Panc1 (cell line): ENCODE measurements around the gene AP5S1. TPM values are rescaled to one million over a fixed set of nuclear protein-coding genes. Genes with fewer than 3 reads are reported as not detected.

Experiments
- ATAC-seq: fragments of 200-7000 bp; cut with Tn5 transposase; 2 replicates; pipeline ENCODE4 v1.9.1; 2020; ENCODE audit warnings: mild to moderate bottlenecking, moderate library complexity
- BruUV-seq: library from RNA; stranded (reverse); fragments of 400-500 nt; replicated peaks from 2 replicates; lab custom pipeline; 2021; lab: Mats Ljungman, UMichigan
- CTCF ChIA-PET: fragments of 300-600 bp; sonication (Branson Sonifier 250); formaldehyde crosslinking; loops from one replicate; lab custom pipeline; 2022; ENCODE audit warnings: antibody characterized with exemption; lab: Charles Lee
- POLR2A ChIA-PET: fragments of 300-600 bp; sonication (Branson Sonifier 250); formaldehyde crosslinking; loops from one replicate; lab custom pipeline; 2022; ENCODE audit warnings: antibody characterized with exemption; lab: Charles Lee
- DNase-seq: peaks from one replicate; pipeline ENCODE4 v3.0.0-alpha.2; 2010; ENCODE audit warnings: low read depth, low spot score
- H3K27ac ChIP-seq: 2 replicates; pipeline ENCODE4 v1.5.1; 2011; ENCODE audit warnings: mild to moderate bottlenecking, low read length, inconsistent platforms
- H3K27me3 ChIP-seq: fragments of 200-500 bp; sonication (Bioruptor generic); 2 replicates; pipeline ENCODE4 v1.6.0; 2014; ENCODE audit warnings: low read length, inconsistent platforms; ENCODE audit not compliant: control insufficient read depth, insufficient read depth
- H3K36me3 ChIP-seq: fragments of 200-500 bp; sonication (Bioruptor generic); 2 replicates; pipeline ENCODE4 v1.5.1; 2014; ENCODE audit warnings: inconsistent platforms, mild to moderate bottlenecking, low read length, moderate library complexity; ENCODE audit not compliant: control insufficient read depth, insufficient read depth
- H3K4me1 ChIP-seq: 2 replicates; pipeline ENCODE4 v1.5.1; 2011; ENCODE audit warnings: inconsistent platforms, mild to moderate bottlenecking, low read length, moderate library complexity; ENCODE audit not compliant: control insufficient read depth, insufficient read depth
- H3K4me3 ChIP-seq, 2 experiments: 2 replicates each; pipeline ENCODE4 v1.5.1; 2011 to 2012; ENCODE audit warnings: low read depth in 2 of 2, low read length in 2 of 2, mild to moderate bottlenecking in 2 of 2, inconsistent platforms in 1 of 2, moderate library complexity in 1 of 2
- H3K9me3 ChIP-seq: fragments of 200-500 bp; sonication (Bioruptor generic); 2 replicates; pipeline ENCODE4 v1.5.1; 2014; ENCODE audit warnings: low read depth, mild to moderate bottlenecking, inconsistent platforms, low read length, moderate library complexity; ENCODE audit not compliant: control insufficient read depth, insufficient read depth
- CTCF ChIP-seq: fragments of 450-650 bp; IDR thresholded peaks from 2 replicates; pipeline ENCODE4 v1.5.1; 2017; ENCODE audit warnings: mild to moderate bottlenecking
- POLR2AphosphoS5 ChIP-seq: IDR thresholded peaks from 2 replicates; pipeline ENCODE4 v1.6.1; 2012; ENCODE audit warnings: mild to moderate bottlenecking, low read depth, low read length, moderate library complexity
- REST ChIP-seq, 2 experiments: IDR thresholded peaks; 2 replicates each; pipeline ENCODE4 v1.6.1; 2011 to 2012; ENCODE audit warnings: low read depth in 2 of 2, control low read depth in 1 of 2, low read length in 1 of 2, mild to moderate bottlenecking in 1 of 2, moderate library complexity in 1 of 2; ENCODE audit not compliant: insufficient read depth in 1 of 2
- SIN3A ChIP-seq: IDR thresholded peaks from 2 replicates; pipeline ENCODE4 v1.6.1; 2012; ENCODE audit warnings: low read depth, mild to moderate bottlenecking, low read length, moderate library complexity, borderline replicate concordance; ENCODE audit not compliant: insufficient read depth
- TCF7L2 ChIP-seq: IDR thresholded peaks from 2 replicates; pipeline ENCODE4 v1.6.1; 2011; ENCODE audit warnings: mild to moderate bottlenecking, low read depth, low read length, inconsistent platforms
- in situ Hi-C: cut with HindIII; loops from 2 replicates; pipeline ENCODE4 v1.10.0; 2016; ENCODE audit warnings: low sequenced_read_pairs, low pct_unique_long_range_greater_than_20kb
- intact Hi-C: fragments of 100-400 bp; cut with micrococcal nuclease; formaldehyde crosslinking; loops from one replicate; pipeline ENCODE4 v1.10.0; 2022; ENCODE audit not compliant: unreplicated experiment
- total RNA-seq: library from RNA; stranded (reverse); gene quantifications from one replicate; pipeline ENCODE4 v1.2.1, GENCODE V29; 2021; ENCODE audit not compliant: unreplicated experiment

Gene AP5S1
- total RNA-seq, 1 experiment from 2014 or later, result 23.1 TPM

- in situ Hi-C loops (no loop called here), intact Hi-C loops (no loop called here)
- BruUV-seq, result no TSS peak
- ATAC-seq, result no peak
- H3K27me3 ChIP-seq, result no peaks in the 10 kb centered on the region
- DNase-seq, result no peak
- no peaks in the 10 kb centered on the region for H3K4me1 ChIP-seq
- POLR2A ChIA-PET, result interaction anchor here (0.6 kb wide), 1 partner anchor 33 kb away, joined by 3 read pairs; no protein-coding TSS in a partner anchor
- TF ChIP-seq CTCF, result no peak
- no peak for TF ChIP-seq SIN3A
- no peak for TF ChIP-seq POLR2AphosphoS5
- no peak overlapping the region for H3K4me3 ChIP-seq
- peaks cover 2% of the 10 kb centered on the region; the same call in 1 of the 2 replicates for H3K9me3 ChIP-seq
- H3K27ac ChIP-seq, result no peak overlapping the region
- CTCF ChIA-PET, result no interaction called here
- peaks cover 4% of the 10 kb centered on the region; the same call in 1 of the 2 replicates for H3K36me3 ChIP-seq
Observed at GRCh38 chr20:3865152-3865886, 45.0 kb downstream of the AP5S1 start.

GRCh38 chr20:3865887-3866407 is 45.6 kb downstream of the AP5S1 start:
- Histone ChIP-seq H3K27ac (no peak overlapping the region), H3K27me3 (no peaks in the 10 kb centered on the region), H3K4me3 (no peak overlapping the region), H3K9me3 (peaks cover 2% of the 10 kb centered on the region; the same call in 1 of the 2 replicates), H3K36me3 (peaks cover 4% of the 10 kb centered on the region; the same call in 1 of the 2 replicates), H3K4me1 (no peaks in the 10 kb centered on the region)
- intact Hi-C loops, result no loop called here
- POLR2A ChIA-PET, result interaction anchor here (0.6 kb wide), 2 partner anchors 31 to 33 kb away, joined by 3 to 4 read pairs; no protein-coding TSS in a partner anchor
- TF ChIP-seq SIN3A (no peak), CTCF (no peak), POLR2AphosphoS5 (no peak), TCF7L2 (no peak), REST (IDR thresholded peaks at IDR 0.05; ENCODE audit: insufficient read depth in 1 of 2, low read depth in 2 of 2, low read length in 1 of 2) (no peak)
- DNase-seq, result no peak
- BruUV-seq, result no TSS peak
- no peak for ATAC-seq
- in situ Hi-C loops, result no loop called here
- CTCF ChIA-PET, result interaction anchor here (0.6 kb wide), 1 partner anchor 11 kb away, joined by 9 read pairs; no protein-coding TSS in a partner anchor
